GM18867 (cell line): Measurements from ENCODE around the gene MCU.
"Not testable (repeated sequence)": the region's sequence is repeated elsewhere in the genome, so short reads cannot be mapped to it uniquely, and the experiment has no call there.

Source experiments
- ATAC-seq: cut with Tn5 transposase; IDR thresholded peaks from one replicate; pipeline ENCODE4 v1.9.1; 2021; ENCODE audit warnings: mild to moderate bottlenecking, moderate library complexity; ENCODE audit not compliant: unreplicated experiment

The MCU gene

DNA sequence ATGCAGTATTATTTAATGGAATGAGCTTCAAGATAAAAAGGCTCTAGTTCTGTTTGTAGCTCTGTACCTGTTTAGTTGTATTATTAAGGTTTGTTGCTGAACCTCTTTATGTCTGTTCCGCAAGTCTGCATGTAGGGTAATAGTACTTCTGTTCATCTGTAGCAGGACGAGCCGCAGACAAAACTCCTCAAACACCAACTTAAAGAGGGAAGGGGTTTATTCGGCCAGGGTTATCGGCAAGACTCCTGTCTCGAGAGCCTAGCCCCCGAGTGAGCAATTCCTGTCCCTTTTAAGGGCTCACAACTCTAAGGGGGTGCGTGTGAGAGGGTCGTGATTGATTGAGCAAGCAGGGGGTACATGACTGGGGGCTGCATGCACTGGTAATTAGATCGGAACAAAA, 67.0 kb downstream of the MCU start:
- ATAC-seq = not testable (repeated sequence)

DNA sequence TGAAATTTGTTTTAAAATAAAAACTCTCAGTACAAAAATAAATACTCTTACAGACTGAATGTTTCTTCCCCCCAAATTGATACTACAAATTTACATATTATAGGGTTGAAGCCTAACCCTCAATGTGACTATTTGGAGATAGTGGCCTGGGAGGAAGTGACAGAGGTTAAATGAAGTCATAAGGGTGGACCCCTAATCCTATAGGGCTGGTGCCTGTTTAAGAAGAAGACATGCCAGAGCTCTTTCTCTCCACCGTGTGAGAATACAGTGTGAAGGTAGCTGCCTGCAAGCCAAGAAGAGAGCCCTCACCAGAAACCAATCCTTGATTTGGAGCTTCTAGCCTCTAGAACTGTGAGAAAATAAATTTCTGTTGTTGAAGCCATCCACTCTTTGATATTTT, 67.6 kb downstream of the MCU start:
- ATAC-seq = no peak

DNA sequence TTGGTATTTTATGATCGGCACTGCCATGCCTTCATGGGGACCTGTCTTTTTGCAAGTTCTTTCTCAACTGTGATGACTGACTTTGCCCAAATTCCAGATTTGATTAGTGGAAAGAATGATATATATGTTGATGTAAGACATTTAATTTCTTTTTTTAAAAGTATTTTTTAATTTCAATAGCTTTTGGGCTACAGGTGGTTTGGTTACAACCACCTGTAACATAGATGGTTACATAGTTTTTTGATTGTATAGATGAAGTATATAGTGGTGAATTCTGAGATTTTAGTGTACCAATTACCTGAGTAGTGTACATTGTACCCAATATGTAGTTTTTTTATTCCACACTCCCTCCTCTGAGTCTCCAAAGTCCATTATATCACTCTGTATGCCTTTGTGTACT, 69.6 kb downstream of the MCU start:
- no peak for ATAC-seq

GRCh38 chr10:72762042-72762441, 70.1 kb downstream of the MCU start:
- ATAC-seq = no peak

DNA sequence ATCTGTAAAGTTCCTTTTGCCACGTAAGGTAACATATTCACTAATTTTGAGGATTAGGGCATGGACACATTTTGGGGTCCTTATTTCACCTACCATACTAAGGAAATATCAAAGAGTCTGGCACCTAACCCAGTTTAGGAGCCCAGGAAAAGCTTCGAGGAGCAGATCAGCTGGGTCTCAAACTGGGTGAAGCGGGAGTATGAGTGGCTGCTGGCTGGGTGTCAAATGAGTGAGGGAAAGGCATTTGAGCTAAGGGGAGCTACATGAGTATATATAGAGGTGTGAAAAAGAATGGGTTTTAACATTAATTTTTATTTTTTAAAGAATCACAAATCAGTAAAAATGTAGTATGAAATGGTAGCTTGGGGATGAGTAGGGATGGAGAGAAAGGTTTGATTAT, 71.3 kb downstream of the MCU start:
- ATAC-seq = no peak

DNA sequence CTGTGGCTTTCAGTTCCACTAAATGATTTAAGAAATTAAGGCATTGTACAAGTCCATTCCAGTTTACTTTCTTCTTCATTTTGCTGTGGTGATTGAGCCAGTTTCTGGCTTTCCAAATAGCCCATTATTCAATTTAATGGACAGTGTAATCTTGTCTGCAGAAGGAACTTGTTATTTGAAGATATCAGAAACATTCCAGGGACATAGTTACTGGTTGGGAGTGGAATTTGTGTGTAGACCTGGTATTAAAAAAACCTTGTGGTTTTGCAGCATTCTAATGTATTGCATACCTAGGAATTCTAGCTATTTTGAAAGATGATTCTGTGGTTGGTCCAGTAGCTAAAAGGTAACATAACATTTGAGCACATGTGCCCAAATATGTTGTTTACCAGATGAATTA, 72.2 kb downstream of the MCU start:
- ATAC-seq = no peak

GRCh38 chr10:72765051-72765745, 73.3 kb downstream of the MCU start:
- no peak for ATAC-seq

GRCh38 chr10:72771195-72771594, 79.3 kb downstream of the MCU start:
- ATAC-seq = not testable (repeated sequence)

GRCh38 chr10:72772031-72772430, 80.1 kb downstream of the MCU start:
- no peak for ATAC-seq

DNA sequence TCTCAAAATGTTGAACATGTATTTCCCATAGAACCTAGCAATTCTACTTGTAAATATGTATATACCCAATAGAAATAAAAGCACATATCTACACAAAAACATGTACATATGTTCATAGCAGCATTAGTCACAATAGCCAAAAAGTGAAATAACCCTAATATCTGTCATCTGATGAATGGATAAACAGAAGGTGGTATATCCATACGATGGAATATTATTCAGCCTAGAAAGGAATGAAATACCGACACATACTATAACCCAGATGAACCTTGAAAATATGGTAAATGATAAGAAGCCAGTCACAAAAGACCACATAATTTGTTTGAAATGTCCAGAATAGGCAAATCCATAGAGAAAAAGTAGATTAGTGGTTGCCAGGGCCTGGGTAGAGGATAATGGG, 87.9 kb downstream of the MCU start:
- no peak for ATAC-seq

DNA sequence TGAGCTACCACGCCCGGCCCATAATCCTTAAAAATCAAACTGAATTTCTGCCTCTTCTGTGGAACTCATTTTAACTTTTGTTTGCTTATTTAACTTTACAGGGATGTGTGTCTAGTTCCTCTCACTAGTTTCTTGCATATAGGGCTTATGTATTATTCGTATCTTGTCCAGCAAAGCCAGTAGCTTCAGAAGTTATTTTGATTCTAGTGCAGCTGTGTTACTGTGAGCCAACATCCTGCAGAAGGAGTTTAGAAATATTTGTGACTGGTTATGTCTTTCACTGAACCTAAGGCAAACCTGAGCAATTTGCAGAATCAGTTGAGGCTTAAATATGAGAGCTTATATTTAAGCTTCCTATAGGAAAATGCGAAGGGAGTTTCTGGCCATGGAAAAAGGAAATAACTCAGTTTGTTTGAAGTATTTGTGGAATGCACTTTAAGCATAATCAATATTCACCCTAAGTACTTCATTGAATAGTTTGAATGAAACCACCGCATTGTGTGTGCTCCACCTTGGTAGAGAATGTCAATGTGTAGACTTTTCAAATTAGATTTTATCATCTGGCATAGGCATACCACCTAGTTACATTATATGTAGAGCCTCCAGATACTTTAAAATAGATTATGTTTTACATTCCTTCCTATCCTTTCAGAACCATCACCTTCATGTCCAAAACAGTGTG, 90.8 kb downstream of the MCU start:
- no peak for ATAC-seq

GRCh38 chr10:72783410-72783833, 91.5 kb downstream of the MCU start:
- ATAC-seq = no peak

GRCh38 chr10:72784551-72785351, 92.8 kb downstream of the MCU start:
- no peak for ATAC-seq

DNA sequence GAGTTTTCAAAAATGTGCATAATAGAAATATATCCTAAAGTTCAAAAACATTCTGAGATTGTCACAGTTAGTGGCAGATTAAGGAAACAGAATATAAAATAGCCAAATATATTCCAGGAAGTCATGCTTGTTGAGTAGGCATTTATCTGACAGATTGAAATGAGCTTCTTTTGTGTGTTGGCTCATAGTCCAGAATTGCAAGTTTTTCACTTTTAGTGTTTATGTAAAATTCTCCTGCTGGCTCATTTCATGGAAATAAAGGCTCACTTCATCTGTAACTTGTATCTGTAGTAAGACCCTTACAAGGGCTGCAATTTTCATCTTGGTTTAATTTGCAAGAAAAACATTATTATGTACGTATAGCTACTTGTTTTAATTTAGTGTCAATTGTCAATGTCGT, 93.5 kb downstream of the MCU start:
- ATAC-seq = no peak

DNA sequence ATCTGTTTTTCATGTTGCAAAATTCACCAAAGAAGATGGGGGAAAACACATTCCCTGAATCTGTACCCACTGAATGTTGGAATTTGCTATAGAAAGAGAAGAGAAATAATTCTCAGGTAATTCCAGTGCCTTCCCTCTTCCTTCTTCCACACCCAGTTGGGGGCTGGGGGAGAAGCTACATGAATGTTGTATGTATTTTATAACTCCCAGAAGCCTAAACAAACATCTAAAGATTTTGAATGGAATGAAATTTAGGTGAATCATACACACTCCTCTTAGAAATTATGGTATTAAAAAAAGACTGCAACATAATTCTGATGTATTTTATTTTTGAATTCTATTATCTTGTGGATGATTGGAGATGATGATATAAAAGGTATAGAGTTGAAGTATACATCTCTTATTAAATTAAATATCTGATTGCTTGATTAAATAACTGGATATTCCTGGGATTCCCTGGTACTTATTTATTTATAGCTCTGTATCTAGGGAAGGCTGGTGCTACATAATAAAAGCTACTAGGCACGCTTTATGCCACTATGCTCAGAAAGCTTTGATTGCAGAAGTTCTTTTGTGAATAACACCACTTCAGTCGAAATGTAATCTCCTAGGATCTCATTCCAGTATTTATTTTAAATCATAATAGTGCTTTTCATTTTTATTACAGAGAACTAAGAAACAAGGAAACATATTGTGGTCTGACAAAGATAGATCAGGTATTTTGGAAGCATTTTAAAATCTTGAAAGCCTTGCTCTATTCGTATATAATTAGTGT, 98.5 kb downstream of the MCU start:
- no peak for ATAC-seq

DNA sequence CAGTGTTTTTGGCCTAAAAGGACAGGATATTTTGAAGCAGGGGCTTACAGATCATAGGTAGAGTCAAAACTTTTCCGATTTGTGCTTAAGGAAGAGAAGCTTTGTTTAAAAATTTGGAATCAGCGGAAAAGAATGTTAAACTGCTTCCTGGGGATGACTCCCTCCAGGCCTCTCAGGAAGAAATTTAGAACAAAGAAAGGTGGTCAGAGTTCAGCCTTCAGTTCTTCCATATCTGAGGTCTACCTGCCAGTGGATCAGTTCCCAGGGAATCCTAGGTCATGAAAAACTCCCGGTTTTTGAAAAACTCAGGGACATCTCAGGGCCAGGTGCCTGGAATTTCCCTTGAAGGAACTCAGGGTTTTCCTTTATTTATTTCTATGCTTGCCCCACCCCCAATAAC, 100.3 kb downstream of the MCU start:
- no peak for ATAC-seq

GRCh38 chr10:72793752-72794151, 101.8 kb downstream of the MCU start:
- ATAC-seq = no peak

DNA sequence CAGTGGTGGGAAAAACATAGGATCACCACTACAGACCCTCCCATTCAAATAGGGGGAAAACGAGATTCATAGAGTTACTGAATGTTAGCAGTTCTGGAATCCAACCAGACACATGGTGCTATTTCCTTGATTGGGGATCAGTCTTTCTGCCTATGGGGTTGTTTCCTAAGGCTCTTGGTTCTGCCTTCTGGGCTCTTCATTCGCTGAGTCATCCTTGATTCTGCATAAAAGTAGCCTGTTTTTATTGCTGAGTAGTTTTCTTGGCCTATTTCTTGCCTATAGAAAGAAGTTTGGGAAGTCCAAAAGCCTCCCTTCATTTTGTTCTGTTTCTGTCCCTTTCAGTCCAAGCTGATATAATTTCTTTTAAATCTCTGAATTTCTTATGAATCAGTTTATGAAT, 102.3 kb downstream of the MCU start:
- ATAC-seq = no peak

- no peak for ATAC-seq
Observed at GRCh38 chr10:72796042-72796441, 104.1 kb downstream of the MCU start.

- ATAC-seq = no peak
Observed at GRCh38 chr10:72796538-72796937, 104.6 kb downstream of the MCU start.
